Fibroblast of the aortic adventitia (primary cell): ENCODE data around the gene RYR3. TPM values are rescaled to one million over a fixed set of nuclear protein-coding genes. Genes with fewer than 3 reads are reported as not detected.

ENCODE experiments used
- DNase-seq: peaks from one replicate; pipeline ENCODE4 v3.0.0-alpha.2; 2010; ENCODE audit warnings: low read depth
- H3K4me3 ChIP-seq: 2 replicates; pipeline ENCODE4 v1.5.1; 2011; ENCODE audit warnings: low read depth, mild to moderate bottlenecking, control low read depth, low read length, moderate library complexity
- total RNA-seq: library from RNA; depleted of rRNA; stranded (reverse); fragments of >200 nt; gene quantifications from 2 replicates; pipeline ENCODE4 v1.2.3, GENCODE V29; 2012; ENCODE audit warnings: low replicate concordance
- TF ChIP-seq, protein P1 (sequence below): IDR thresholded peaks from 2 replicates; pipeline ENCODE4 v1.5.1; 2011; ENCODE audit warnings: mild to moderate bottlenecking, low read length, control low read depth, inconsistent platforms; ENCODE audit not compliant: insufficient read depth

Gene RYR3
- total RNA-seq, 1 donor = not detected

DNA sequence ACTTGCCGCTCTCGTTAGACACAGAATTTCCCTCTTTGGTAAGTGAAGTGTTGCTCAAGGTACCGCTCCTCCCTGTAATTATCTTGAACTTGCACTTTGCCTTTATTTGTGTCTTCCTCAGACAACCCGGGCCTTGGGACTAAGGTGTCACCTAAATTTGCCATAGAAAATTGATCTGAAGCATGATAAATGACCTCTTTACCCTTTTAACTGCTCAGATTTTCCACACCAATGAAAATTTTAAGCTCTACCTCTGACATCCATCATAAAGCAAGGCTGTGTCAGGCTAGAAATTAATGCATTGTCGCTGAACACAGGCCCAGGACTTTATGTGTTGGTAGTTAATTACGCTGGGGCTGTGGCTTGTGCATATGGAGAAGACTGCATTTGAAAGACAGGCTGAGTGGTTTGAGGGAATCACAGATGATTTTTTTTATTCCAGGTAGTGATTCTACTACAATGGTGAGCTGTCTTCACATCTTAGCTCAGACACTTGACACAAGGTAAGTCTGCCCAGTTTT, 458.0 kb downstream of the RYR3 start:
- no peak for DNase-seq
- H3K4me3 ChIP-seq = no peak overlapping the region
- TF ChIP-seq, protein P1, sequence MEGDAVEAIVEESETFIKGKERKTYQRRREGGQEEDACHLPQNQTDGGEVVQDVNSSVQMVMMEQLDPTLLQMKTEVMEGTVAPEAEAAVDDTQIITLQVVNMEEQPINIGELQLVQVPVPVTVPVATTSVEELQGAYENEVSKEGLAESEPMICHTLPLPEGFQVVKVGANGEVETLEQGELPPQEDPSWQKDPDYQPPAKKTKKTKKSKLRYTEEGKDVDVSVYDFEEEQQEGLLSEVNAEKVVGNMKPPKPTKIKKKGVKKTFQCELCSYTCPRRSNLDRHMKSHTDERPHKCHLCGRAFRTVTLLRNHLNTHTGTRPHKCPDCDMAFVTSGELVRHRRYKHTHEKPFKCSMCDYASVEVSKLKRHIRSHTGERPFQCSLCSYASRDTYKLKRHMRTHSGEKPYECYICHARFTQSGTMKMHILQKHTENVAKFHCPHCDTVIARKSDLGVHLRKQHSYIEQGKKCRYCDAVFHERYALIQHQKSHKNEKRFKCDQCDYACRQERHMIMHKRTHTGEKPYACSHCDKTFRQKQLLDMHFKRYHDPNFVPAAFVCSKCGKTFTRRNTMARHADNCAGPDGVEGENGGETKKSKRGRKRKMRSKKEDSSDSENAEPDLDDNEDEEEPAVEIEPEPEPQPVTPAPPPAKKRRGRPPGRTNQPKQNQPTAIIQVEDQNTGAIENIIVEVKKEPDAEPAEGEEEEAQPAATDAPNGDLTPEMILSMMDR = no peak

DNA sequence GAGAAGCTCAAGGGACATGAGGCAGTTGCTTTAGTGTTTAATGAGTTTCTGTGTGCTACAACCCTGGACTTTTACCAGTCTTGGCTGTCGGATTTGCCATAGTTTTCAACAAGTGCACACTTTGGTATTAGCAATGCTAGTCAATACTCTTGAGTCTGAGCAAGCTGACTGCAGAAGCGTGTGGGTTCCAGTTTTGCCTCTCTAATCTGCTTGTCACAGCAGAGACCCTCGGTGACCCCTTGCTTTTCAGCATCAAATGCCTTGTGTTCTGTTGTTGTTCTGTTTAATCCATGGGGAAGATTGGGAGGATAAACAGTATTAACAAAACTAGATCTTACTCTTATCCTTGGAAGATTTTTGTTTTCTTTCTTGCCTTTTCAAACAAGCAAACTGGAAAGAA, 463.2 kb downstream of the RYR3 start:
- no peak overlapping the region for H3K4me3 ChIP-seq
- no peak for DNase-seq
- TF ChIP-seq, protein P1 = no peak

DNA sequence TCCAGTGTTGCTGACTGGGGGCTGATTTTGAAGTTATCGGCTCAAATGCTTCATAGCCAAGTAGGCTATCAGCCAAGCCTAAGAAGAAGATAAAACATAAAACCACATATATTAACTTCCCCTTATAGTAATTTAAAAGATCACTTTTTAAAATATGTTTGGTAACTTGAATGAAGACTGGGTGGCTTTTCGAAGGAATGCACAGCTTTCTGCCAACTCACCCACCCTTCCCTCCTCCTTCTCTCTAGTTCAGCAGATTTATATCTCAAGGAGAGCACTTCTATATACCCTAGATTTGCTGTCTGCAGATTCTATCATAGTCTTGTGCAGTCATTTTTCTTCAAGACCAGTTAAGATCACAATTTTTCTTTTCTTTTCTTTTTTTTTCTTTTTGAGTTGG, 468.1 kb downstream of the RYR3 start:
- DNase-seq = no peak
- TF ChIP-seq, protein P1 = no peak
- H3K4me3 ChIP-seq = no peak overlapping the region

DNA sequence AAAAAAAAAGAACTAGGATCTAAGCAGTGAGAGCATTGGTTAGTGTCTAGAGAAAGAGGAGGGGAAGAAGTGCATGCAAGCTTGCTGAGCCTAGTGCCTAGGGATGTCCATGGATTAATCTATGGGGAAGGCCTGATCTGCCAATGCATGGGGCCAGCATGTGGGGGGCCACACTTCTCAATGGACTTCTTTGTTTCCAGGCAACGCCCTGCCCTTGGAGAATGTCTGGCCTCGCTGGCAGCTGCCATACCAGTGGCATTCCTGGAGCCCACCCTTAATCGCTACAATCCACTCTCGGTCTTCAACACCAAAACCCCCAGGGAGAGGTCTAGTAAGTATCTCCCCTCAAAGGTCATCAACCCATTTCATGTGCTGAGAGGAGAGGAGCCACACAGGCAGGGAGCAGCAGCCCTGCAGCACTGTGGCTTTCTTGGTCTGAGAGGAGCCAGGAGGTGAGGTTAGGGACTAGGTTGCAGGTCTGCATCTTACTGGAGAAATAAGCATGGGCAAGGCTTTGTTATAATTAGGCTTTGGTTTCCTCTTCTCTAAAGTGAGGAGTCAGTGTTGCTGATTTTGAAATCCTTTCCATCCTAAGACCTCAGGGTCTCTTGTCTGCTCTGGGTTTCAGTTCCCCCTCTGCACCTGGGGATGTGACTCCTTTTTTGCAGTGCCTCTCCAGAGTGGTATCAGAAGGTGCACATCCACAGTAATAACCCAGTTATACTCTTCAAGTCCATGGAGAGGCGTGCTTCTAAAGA, 469.4 kb downstream of the RYR3 start:
- TF ChIP-seq, protein P1 = no peak
- no peak for DNase-seq

DNA sequence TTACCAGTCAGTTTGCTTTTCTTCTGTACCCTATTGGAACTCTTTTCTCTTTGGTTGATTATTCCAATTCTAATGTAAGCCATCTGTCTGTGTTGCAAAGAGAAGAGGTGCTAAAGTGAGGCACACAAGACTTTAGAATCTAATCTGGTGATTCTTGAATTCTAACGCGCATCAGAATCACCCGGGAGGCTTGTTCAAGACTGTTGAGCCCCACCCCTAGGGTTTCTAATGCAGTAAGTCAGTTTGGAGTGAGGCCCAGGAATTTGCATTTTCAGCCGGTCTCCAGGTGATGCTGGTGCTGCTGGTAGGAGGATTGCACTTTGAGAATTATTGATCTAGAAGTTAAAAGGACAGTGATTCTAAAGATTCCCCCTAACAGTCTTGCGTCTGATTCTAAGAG, 472.2 kb downstream of the RYR3 start:
- TF ChIP-seq, protein P1 = no peak
- DNase-seq = no peak
- no peak overlapping the region for H3K4me3 ChIP-seq

More for the DNA sequence above, 469.4 kb downstream of the RYR3 start:
- no peak overlapping the region for H3K4me3 ChIP-seq

DNA sequence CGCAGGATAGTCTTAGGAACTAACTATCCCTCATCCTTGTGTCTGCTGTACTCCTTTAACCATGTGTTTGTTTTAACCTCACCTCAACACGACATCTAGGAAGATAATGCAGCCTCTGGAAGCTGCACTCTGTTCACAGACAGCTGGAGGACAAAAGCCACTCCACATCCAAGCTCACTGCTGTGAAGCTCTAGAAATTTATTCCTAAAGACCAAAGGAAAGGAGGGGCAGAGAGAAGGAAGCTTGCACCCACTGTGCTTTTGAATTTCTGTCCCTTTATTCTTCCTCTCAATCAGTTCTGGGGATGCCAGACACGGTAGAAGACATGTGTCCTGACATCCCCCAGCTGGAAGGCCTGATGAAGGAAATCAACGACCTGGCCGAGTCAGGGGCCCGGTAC, 474.6 kb downstream of the RYR3 start:
- DNase-seq = no peak
- TF ChIP-seq, protein P1 = no peak
- no peak overlapping the region for H3K4me3 ChIP-seq
